Fibroblast of lung (primary cell): Measurements from ENCODE around the gene RASEF.

Experiments
- EZH2 ChIP-seq: IDR thresholded peaks from 2 replicates; pipeline ENCODE4 v1.5.1; 2012; ENCODE audit warnings: low read length, control low read depth, mild to moderate bottlenecking; ENCODE audit errors: missing control alignments
- TF ChIP-seq, protein P1 (sequence below), 2 donors: IDR thresholded peaks in 1 of 2; conservative IDR thresholded peaks in 1 of 2; 1 replicate in 1 of 2; 2 replicates in 1 of 2; pipeline ENCODE4 v1.5.1; 2011 to 2012; ENCODE audit warnings: low read length in 2 of 2, control low read depth in 1 of 2, inconsistent platforms in 1 of 2, low read depth in 1 of 2, mild to moderate bottlenecking in 1 of 2

GRCh38 chr9:83020864-83021263, 42.1 kb downstream of the RASEF start:
- no peak for TF ChIP-seq EZH2
- TF ChIP-seq, protein P1, sequence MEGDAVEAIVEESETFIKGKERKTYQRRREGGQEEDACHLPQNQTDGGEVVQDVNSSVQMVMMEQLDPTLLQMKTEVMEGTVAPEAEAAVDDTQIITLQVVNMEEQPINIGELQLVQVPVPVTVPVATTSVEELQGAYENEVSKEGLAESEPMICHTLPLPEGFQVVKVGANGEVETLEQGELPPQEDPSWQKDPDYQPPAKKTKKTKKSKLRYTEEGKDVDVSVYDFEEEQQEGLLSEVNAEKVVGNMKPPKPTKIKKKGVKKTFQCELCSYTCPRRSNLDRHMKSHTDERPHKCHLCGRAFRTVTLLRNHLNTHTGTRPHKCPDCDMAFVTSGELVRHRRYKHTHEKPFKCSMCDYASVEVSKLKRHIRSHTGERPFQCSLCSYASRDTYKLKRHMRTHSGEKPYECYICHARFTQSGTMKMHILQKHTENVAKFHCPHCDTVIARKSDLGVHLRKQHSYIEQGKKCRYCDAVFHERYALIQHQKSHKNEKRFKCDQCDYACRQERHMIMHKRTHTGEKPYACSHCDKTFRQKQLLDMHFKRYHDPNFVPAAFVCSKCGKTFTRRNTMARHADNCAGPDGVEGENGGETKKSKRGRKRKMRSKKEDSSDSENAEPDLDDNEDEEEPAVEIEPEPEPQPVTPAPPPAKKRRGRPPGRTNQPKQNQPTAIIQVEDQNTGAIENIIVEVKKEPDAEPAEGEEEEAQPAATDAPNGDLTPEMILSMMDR (conservative IDR thresholded peaks at IDR 0.05 in 1 of 2, IDR thresholded peaks at IDR 0.05 in 1 of 2; ENCODE audit: low read depth in 1 of 2, low read length in 2 of 2) = no peak
